Measurements from ENCODE around the gene ARID4A.

DNA sequence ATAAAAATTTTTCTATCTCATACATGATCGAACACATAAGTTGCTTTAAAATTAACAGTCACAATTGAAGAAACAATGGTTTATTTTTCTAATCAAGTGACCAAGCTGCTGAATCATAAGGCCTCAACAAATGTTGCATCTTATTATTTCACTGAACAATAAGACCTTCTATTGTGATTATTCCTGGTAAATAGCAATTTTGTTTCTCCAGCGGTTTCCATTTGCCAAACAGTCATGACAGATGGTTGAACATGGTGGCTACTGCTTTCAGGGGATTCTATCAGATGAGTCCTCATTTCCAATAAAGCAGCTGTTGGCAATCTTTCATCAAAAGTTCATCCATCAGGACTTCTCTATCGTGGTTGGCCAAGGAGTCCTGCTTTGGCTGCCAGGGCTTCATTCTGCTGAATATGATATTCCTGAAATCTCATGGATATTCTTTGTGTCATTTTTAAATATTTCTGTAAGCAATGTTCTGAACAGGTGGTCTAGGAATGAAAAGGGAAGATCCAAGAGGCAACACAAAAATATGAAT, 110.4 kb downstream of the ARID4A start:
- TF ChIP-seq POLR2A (IDR thresholded peaks at IDR 0.05) (no peak), CTCF (IDR thresholded peaks at IDR 0.05) (no peak)
